NCI-H1105 (cell line): ENCODE results near the gene MAGI1.
"Not testable (repeated sequence)": the region's sequence is repeated elsewhere in the genome, so short reads cannot be mapped to it uniquely, and the experiment has no call there.

ENCODE experiments used
- DNase-seq: peaks from one replicate; lab custom pipeline; 2025; lab: John Stamatoyannopoulos, UW

MAGI1 gene

DNA sequence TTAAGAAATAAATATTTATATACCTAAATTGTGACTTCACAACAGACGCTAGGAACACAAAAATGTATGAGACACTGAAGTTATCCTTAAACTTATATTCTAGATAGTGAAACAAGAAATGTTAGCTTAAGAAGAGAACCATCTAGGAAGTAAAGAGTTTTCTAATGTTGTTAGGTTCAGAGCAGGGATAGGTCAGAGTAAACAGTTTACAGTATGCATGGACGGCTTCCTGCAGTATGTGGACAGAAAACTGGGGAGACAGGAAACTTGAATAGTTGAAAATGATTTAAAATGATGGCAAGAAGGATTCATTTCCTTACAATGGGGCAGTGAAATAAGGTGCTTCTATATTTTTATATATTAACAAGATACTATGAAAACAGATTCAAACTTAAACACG lies 449.8 kb downstream of the MAGI1 start:
- DNase-seq: no peak

- DNase-seq: no peak
Observed at GRCh38 chr3:65587650-65588439, 450.9 kb downstream of the MAGI1 start.

DNA sequence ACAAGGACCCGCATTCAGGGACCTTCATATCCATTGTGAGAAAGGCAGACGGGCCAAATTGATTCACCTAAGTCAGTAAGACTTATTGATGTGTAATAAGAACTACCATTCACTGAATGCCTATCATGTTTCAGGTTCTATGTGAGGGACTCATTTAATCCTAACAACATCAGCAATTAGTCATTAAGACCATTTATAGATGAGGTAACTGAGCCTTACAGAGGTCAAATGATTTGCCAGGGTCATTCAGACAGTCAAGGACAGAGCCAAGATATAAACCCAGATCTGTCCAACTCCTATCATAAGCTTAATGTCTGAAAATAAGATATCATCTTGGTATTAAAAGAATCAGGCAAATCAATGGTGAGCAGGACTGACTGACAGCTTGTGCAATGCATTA lies 453.8 kb downstream of the MAGI1 start:
- DNase-seq: no peak

DNA sequence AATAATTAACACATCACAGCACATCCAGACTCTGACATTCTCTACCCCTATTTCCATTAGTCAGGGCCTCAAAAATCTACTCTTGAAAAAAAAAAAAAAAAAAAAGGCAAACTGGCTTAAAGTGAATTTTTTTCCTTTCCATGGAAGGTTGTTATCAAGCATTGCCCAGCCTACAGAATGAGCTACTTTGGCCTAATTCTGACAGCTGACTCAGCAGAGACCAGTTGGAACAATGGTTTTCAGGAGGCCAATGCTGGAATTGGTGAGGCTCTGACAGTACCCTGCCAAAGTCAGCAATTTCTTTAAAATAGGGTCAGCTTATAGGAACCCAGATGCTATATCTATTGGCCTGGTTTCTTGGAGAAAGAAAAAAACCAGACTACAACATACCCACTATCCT lies 454.7 kb downstream of the MAGI1 start:
- no peak for DNase-seq

GRCh38 chr3:65583188-65583587 lies 455.5 kb downstream of the MAGI1 start:
- DNase-seq: no peak

DNA sequence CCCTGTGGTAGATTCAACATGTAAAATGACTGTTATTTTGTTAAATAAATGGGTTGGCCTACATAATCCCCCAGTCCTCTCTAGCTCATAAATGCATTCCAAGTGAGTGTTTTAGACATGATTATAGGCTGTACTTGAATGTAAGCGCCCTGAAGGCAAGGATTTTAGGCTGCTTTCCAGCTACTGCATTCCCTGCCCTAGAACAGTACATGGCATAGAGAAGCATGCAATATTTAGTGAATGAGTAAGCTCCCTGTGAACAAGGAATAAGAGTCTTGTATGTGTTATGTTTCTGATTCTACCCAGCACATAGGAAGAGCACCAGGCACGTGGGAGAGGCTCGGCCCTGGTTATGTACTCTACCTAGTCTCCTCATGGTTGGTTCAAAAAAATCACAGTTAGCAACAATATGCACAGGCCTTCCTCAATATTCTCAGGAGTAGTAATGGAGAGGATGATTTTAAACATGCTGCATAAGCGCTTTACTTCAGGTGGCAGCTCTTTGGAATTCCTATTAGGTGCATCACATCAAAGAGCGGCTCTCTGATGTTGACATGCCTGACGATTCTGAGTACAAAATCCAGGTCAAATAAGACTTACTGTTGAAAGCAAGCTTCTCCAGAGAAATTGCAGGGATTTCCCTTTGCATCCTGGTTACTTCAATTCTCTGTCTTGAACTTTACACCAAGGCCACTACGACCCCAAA lies 456.6 kb downstream of the MAGI1 start:
- no peak for DNase-seq

- DNase-seq: no peak
Observed at GRCh38 chr3:65581313-65581712, 457.4 kb downstream of the MAGI1 start.

DNA sequence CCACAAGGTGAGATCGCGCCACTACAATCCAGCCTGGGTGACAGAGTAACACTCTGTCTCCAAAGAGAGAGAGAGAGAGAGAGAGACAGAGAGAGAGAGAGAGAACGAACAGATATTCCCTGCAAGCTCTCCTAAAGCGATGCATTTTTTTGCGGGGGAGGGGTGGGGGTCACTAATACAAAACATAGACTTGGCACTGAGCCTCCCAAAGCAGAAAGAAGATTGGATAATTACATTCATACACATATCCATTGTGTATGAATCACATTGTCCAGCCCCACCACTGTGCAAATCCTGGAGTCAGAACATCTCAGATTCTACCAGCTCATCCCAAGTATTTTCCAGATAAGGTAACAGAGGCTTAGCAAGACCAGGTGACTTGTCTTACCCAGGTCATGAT lies 459.9 kb downstream of the MAGI1 start:
- no peak for DNase-seq

- no peak for DNase-seq
Observed at GRCh38 chr3:65577843-65578430, 460.8 kb downstream of the MAGI1 start.

DNA sequence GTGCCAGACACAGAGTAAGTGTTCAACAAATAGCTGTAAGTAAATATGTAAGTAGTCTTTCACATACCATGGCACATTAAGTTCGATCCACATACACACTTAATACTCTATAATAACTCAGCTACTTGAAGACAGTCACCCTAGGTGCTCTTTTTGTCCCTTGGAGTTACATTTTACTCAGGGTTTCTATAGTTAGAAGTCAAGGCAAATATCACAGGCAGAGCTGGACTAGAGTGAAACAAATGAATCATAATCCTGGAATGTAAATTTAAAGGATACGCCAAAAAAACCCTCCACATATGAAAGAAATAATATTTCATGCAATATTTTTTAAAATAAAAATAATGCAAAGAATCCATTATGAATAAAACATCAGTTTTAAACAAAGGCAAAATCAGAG lies 461.8 kb downstream of the MAGI1 start:
- DNase-seq: no peak

DNA sequence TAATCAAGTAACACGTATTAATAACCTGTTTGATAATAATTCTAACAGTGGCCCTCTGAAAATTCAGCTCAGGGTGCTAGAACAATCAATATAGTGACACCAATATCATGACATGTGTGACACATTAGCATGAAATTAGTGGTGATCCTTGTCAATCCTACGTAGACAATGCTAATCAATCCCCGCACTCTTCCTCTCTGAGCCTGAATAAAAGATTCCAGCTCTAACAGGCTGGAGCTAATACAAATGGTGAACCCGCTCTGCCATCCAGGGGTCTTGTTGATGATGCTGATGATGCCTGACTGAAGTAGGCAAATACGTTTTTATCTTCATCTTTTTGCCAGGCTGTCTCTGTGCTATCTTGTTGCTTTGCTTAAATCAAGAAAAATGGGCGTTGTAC lies 462.5 kb downstream of the MAGI1 start:
- no peak for DNase-seq

DNA sequence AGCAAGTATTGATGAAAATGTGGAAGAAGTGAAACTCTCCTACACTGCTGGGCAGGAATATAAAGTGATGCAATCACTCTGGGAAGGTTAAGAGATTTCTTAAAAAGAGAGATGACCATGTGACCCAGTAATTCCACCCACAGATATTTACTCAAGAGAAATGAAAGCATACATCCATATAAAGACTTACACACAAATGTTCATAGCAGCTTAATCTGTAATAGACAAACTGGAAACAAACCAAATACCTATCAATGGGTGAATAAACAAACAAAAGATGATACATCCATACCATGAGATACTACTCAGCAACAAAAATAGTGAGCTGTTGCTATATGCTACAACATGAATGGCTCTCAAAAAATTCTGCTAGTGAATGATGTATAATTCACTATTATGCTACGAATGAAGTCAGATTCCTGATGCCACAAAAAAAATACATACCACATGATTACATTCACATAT lies 463.3 kb downstream of the MAGI1 start:
- no peak for DNase-seq

DNA sequence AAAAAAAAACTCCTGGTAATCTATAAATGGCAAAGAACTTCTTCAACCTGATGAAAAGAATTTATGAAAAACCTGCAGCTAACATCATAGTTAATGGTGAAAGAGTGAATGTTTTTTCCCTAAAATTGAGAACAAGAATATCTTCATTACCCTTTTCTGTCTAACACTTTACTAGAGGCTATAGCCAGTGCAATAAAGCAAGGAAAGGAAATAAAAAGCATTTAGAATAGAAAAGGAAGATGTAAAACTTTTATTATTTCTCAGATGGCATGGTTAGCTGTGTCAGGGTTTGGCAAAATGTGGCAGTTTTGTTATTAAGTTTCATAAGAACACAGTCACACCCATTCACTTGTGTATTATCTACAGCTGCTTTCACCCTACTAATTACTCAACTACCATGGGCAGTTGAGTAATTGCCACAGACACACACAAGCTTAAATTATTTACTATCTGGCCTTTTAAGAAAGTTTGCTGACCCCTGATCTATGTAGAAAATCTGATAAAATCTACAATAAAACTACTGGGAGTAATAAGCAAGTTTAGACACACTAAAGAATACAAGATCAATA lies 465.1 kb downstream of the MAGI1 start:
- DNase-seq: no peak

DNA sequence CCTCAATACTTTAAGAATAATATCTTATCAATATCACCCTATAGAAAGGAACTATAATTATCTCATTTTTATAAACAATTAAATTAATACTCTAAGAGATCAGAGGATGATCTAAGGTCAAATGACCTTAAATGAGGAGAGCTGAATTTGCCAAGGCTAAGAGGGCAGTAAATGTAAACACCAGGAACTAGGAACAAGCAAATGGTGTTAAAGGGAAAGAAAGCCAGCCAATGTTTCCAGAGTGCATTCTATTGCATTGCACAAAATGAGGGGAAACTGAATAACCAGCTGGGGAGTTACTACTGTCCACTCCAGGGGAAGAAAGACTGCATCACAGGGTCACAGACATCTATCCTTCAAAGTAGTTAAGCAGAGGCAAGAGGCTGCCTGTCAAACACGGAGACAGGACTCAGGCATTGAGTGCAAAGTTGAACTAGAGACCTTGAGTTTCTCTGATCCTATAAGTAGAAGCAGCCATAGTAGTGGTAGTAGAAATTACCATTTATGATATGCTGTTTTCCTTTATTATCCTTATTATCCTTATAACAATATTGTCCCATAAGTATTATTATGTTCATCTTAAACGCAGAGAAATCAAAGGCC lies 466.4 kb downstream of the MAGI1 start:
- DNase-seq: no peak

- DNase-seq: no peak
Observed at GRCh38 chr3:65569845-65570405, 468.8 kb downstream of the MAGI1 start.

DNA sequence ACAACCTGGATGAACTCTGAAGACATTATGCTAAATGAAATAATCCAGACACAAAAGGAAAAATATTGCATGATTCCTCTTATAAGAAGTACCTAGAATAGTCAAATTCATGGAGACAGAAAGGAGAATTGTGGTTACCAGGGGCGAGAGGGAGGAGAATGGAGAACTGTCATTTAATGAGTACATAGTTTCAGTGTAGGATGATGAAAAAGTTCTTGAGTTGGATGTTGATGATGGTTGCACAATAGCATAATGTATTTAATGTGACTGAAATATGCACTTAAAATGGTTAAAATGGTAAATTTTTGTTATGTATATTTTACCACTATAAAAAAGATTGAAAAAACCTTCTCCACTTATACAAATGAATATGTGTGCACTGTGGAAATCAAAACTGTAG lies 469.6 kb downstream of the MAGI1 start:
- DNase-seq: no peak

GRCh38 chr3:65568497-65568896 lies 470.2 kb downstream of the MAGI1 start:
- DNase-seq: no peak

DNA sequence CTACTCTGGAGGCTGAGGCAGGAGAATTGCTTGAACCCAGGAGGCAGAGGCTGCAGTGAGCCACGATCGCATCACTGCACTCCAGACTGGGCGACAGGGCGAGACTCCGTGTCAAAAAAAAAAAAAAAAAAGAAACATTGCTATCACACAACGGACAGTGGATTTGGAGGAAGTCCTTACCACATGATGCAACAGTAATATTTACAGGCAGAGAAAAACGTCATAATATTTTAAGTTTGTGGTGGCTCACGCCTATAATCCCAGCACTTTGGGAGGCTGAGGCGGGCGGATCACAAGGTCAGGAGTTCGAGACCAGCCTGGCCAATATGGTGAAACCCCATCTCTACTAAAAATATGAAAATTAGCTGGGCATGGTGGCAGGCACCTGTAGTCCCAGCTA lies 473.0 kb downstream of the MAGI1 start:
- DNase-seq: not testable (repeated sequence)

GRCh38 chr3:65564483-65564882 lies 474.2 kb downstream of the MAGI1 start:
- no peak for DNase-seq

DNA sequence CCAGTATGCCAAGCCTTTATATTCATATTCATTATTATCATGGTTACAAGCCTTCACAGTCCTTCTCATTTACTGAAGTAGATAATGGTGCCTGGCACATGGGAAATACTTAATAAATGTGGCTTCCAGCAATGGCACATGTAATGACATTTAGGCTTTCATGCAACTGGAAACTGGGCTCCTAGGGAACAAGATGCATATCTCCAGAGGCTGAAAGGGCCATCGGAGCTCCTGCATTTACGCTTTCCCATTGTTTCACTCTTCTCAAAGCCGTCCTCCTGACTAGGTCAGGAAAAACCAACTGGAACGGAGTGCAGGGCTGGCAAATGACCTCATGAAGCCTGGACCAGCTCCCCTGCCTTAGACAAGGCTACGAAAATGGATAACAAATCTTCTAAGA lies 474.9 kb downstream of the MAGI1 start:
- DNase-seq: no peak

- no peak for DNase-seq
Observed at GRCh38 chr3:65562447-65562846, 476.3 kb downstream of the MAGI1 start.

- no peak for DNase-seq
Observed at GRCh38 chr3:65561617-65562016, 477.1 kb downstream of the MAGI1 start.
